GM19395 (cell line): ENCODE results near the gene ZNF790.
"Not testable (repeated sequence)": the region's sequence is repeated elsewhere in the genome, so short reads cannot be mapped to it uniquely, and the experiment has no call there.

Source experiments
- ATAC-seq: cut with Tn5 transposase; IDR thresholded peaks from one replicate; pipeline ENCODE4 v1.9.1; 2021; ENCODE audit warnings: mild to moderate bottlenecking, moderate library complexity; ENCODE audit not compliant: unreplicated experiment

ZNF790 gene

GRCh38 chr19:36837906-36838783, at the start of gene ZNF790:
ZNF790 (minus strand) TSS chr19:36838387; CDS start chr19:36825619, 12,768 bp downstream.
- ATAC-seq: peak; percentile 90

- no peak for ATAC-seq
Measured at GRCh38 chr19:36876993-36877938, 39.1 kb upstream of the ZNF790 start.

GRCh38 chr19:36851898-36852297, 13.7 kb upstream of the ZNF790 start:
- no peak for ATAC-seq

GRCh38 chr19:36850559-36851442, 12.6 kb upstream of the ZNF790 start, which contains the start of gene ZNF345:
ZNF345 (plus strand) TSS chr19:36850876; CDS start chr19:36876831, 25,955 bp downstream.
- ATAC-seq: peak; percentile 85

- ATAC-seq: peak; percentile 78
Measured at GRCh38 chr19:36849701-36850558, 11.7 kb upstream of the ZNF790 start.

- no peak for ATAC-seq
Measured at GRCh38 chr19:36847968-36848367, 9.8 kb upstream of the ZNF790 start.

- ATAC-seq: no peak
Measured at GRCh38 chr19:36838784-36839324, 667 bp upstream of the ZNF790 start.

GRCh38 chr19:36837176-36837905, 846 bp downstream of the ZNF790 start:
- peak; percentile 16 for ATAC-seq

GRCh38 chr19:36833430-36833829, 4.8 kb downstream of the ZNF790 start:
- ATAC-seq: no peak

GRCh38 chr19:36821758-36822157, 16.4 kb downstream of the ZNF790 start:
- ATAC-seq: no peak

GRCh38 chr19:36819130-36819630, 19.0 kb downstream of the ZNF790 start:
- ATAC-seq: no peak

- ATAC-seq: no peak
Measured at GRCh38 chr19:36807029-36807428, 31.2 kb downstream of the ZNF790 start.

- no peak for ATAC-seq
Measured at GRCh38 chr19:36805364-36805763, 32.8 kb downstream of the ZNF790 start.

- no peak for ATAC-seq
Measured at GRCh38 chr19:36797786-36798108, 40.4 kb downstream of the ZNF790 start.

- ATAC-seq: no peak
Measured at GRCh38 chr19:36796714-36796992, 41.5 kb downstream of the ZNF790 start.

GRCh38 chr19:36791420-36792141, 46.6 kb downstream of the ZNF790 start:
- ATAC-seq: not testable (repeated sequence)

GRCh38 chr19:36775768-36776167, 62.4 kb downstream of the ZNF790 start:
- ATAC-seq: no peak

GRCh38 chr19:36773223-36773579, 65.0 kb downstream of the ZNF790 start:
- peak; percentile 12 for ATAC-seq
